Retina (tissue), 1 donor: Measurements from ENCODE around the gene MEGF11.
"Not testable (repeated sequence)": the region's sequence is repeated elsewhere in the genome, so short reads cannot be mapped to it uniquely, and the experiment has no call there.

Experiments used
- DNase-seq: peaks from one replicate; pipeline ENCODE4 v3.0.0-alpha.2; 2016

MEGF11 gene

DNA sequence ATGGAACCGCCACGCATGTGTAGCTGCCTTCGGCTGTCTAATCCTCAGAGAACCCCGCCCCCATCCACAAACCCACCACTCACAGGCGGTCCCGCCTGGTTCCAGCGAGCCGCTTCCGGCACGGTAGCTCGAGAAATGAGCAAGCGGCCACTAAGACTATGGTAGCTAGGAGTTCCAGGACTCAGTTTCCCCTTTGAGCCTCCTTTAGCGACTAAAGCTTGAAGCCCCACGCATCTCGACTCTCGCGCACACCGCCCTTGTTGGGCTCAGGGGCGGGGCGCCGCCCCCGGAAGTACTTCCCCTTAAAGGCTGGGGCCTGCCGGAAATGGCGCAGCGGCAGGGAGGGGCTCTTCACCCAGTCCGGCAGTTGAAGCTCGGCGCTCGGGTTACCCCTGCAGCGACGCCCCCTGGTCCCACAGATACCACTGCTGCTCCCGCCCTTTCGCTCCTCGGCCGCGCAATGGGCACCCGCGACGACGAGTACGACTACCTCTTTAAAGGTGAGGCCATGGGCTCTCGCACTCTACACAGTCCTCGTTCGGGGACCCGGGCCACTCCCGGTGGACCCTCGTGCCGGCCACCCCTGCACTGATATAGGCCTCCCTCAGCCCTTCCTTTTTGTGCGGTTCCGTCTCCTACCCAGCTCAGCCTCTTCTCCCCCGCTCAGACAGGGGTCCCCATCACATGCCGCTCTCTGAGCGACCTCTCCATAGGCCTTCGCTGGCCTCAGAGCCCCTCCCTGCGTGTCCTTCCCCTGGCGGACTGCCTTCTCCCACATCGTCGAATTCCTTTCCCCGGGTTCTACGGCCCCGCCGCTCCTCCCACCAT, 384.2 kb downstream of the MEGF11 start, which contains the start of gene RAB11A:
TSS of gene RAB11A (plus strand) at position 366 of the 828 bp plus-strand sequence. CDS start at position 461, 95 bp downstream.
- peak; percentile 100 for DNase-seq

DNA sequence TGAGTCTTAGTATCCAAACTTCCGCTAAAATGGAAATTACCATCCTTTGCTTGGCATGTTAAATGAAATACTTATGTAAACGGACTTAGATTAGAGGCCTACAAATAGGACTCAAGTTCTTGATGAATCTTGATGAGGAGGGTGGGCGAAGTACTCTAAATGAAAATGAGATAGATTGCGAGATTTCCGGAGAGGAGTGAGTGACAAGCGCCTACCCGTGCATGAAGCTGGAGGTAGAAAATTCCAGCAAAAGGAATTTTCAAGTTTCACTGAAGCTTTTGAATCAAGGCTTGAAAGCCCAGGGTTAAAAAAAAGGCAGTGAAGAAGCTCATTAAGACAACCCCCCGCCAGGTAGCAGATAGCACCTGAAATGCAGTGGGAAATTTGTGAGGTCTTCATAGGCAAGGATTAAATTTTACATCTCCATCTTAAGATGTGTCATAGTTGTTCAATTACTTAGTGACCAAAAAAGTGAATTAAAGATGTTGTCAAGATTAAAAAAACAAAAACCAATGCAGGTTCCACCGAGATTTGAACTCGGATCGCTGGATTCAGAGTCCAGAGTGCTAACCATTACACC, 384.9 kb downstream of the MEGF11 start:
- DNase-seq, result peak; percentile 3

DNA sequence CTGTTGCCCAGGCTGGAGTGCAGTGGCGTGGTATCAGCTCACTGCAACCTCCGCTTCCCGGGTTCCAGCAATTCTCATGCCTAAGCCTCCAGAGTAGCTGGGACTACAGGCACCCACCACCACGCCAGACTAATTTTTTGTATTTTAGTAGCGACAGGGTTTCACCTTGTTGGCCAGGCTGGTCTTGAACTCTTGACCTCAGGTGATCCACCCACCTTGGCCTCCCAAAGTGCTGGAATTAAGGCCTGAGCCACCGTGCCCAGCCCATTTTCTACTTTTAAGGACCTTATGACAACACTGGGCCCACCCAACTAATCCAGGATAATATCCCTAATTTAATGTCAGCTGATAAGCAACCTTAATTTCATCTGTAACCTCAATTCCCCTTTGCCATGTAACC, 385.6 kb downstream of the MEGF11 start:
- not testable (repeated sequence) for DNase-seq

DNA sequence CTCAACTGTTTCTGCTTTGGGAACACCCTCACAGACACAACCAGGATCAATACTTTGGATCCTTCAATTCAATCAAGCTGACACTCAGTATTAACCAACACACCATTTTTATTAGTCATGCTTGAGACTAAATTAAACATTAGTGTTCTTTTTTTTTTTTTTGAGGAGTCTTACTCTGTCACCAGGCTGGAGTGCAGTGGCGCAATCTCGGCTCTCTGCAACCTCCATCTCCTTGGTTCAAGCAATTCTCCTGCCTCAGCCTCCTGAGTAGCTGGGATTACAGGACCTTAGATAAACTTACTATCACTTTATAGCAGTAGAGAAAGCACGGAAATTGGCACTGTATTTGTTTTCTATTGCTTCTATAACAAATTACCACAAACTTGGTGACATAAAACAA, 386.3 kb downstream of the MEGF11 start:
- DNase-seq, result no peak

DNA sequence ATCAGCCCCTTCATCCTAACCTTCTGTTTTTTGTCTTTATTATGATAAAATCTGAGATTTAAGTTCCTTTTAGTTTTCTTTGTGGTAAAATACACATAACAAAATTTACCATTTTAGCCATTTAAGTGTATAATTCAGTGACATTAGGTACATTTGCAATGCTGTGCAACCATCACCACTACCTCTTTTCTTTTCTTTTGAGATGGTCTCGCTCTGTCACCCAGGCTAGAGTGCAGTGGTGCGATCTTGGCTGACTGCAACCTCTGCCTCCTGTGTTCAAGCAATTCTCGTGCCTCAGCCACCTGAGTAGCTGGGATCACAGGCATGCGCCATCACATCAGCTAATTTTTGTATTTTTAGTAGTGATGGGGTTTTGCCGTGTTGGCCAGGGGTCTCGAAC, 390.4 kb downstream of the MEGF11 start:
- DNase-seq, result no peak

DNA sequence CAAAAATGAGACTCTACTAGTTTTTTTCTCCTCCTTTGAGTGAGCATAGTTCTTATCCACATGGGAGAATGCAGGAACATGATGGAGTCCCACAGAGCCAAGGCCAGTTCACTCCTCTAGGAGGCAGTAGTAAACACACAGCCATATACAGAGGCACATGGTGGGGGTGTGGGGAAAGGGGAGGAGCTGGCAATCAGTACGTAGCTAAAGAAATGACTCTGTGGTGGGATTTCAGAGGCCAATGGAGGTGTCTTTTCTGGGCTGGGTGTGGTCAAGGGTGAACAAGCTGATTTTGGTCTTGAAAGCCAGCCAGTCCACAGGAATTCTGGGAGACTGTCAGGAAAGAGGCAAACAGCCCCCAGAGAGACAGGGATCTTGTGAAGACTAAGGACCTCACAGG, 390.9 kb downstream of the MEGF11 start:
- no peak for DNase-seq

DNA sequence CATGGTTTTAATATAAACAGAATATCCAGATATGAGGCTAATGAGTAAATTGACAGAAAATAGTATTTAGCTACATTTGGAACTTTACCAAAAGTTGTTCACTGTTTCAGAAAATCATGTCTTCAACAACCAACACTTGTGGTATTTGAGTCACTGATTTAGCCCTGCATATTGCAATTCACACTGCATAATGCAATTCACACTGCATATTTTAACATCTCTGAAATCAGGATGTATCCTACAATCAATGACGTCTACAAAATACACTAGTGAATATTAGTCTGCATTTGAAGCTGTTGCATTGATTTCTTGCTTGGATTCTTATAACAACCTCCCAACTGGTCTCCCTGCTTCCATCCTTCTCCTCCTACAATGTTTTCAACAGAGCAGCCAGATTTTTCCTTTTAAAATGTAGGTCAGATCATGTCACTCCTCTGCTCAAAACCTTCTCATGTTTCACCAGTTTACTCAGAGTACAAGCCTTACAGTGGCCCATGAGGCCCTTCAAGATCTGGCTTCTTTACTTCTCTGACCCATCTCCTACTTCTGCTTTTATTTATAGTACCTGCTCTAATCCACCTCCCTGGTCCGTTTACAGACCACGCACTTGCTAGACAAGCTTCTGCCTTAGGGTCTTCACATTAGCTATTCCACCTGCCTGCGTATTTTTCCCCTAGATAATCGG, 395.7 kb downstream of the MEGF11 start:
- DNase-seq, result peak; percentile 19

DNA sequence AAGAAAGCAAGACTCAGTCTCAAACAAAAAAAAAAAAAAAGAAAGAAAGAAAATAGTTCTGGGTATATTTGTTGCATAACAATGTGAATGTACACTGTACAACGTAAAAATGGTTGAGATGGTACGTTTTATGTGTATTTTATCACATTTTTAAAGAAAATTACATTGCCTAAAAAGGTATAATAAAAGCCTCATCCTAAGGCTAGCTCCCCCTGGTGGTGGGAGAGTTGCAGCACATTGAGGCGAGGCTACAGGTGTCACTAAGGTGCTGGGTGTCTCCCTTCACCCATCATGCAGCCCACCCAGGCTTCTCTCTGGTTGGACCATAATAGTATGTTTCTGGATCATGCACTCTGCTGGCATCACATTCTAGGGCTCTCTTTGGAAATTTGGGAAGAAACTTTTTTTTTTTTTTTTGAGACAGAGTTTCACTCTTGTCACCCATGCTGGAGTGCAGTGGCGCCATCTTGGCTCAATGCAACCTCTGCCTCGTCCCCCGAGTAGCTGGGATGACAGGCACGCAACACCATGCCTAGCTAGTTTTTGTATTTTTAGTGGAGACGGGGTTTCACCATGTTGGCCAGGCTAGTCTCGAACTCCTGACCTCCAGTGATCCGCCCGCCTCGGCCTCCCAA, 396.6 kb downstream of the MEGF11 start:
- DNase-seq, result peak; percentile 11

DNA sequence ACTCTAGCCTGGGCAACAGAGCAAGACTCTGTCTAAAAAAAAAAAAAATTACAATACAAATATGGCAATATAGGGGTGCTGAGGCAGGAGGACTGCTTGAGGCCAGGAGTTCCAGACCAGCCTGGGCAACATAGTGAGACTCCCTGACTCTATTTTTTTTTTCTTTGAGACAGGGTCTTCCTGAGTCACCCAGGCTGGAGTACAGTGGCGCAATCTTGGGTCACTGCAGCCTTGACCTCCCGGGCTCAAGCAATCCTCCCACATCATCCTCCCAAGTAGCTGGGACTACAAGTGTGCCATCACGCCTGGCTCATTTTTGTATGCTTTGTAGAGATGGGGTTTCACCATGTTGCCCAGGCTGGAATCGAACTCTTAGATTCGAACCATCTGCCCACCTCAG, 401.6 kb downstream of the MEGF11 start:
- no peak for DNase-seq

DNA sequence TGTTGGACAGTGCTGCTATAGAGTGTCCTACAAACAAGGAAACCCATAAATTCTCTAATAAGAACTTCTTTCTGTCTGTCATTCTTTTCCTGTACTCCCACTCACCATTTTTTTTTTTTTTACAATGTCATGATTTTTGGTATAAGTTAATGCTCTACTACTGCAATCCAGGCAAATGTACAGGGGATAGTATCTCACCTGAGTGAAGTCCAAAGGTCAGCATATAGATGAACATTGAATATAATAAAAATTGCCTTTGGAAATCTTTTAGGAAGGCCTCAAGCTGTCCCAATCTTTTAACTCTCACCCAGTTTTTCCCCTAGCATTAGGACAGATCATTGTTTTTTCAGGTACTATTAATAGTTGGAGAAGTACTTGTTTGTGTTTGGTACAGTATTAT, 405.6 kb downstream of the MEGF11 start:
- DNase-seq, result no peak

DNA sequence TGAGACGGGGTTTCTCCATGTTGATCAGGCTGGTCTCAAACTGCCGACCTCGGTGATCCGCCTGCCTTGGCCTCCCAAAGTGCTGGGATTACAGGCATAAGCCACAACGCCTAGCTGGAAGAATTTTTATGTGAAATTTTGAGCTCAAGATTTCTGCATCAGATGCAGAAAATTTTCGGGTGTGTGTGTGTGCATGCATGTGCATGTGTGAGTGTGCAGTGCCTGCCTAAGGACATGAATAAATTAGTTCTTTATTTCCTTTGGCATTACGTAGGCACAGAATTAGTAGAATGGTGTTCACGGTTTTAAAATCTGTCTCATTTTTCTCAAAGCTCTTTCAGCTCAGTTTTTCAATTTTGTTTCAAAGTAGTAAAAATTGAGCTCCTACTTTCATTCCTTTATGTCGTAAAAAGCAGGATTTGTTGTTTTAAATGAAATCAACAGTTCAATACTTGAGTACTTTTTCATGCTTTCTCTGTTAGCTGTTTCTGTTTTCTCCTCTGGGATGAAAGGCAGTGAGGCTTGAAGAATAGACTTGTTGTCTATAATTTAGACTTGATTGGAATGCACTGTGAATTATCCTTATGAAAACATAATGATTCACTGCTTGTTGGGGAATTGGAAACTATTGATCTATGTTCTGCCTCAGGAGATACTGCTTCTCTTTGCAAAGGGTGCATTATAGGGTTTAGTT, 407.6 kb downstream of the MEGF11 start:
- peak; percentile 30 for DNase-seq
